Measurements from ENCODE around the gene SPEN.
"Not testable (repeated sequence)": the region's sequence is repeated elsewhere in the genome, so short reads cannot be mapped to it uniquely, and the experiment has no call there.

GRCh38 chr1:15892857-15893599 lies 45.5 kb downstream of the SPEN start:
- TF ChIP-seq POLR2A (IDR thresholded peaks at IDR 0.05; ENCODE audit: low read length); GATA1 (IDR thresholded peaks at IDR 0.05; ENCODE audit: low read depth, low read length): not testable (repeated sequence)
